Epithelial cell of esophagus (primary cell): ENCODE results near the gene ADGRL2.

Experiments
- DNase-seq: peaks from one replicate; pipeline ENCODE4 v3.0.0; 2010; ENCODE audit warnings: low read depth
- H3K4me3 ChIP-seq: 2 replicates; pipeline ENCODE4 v1.5.1; 2011; ENCODE audit warnings: mild to moderate bottlenecking, low read length, control low read depth
- TF ChIP-seq, protein P1 (sequence below): IDR thresholded peaks from 2 replicates; pipeline ENCODE4 v1.5.1; 2011; ENCODE audit warnings: low read depth, mild to moderate bottlenecking, low read length, control low read depth, inconsistent platforms; ENCODE audit not compliant: insufficient read depth; ENCODE audit errors: missing control alignments

The ADGRL2 gene

DNA sequence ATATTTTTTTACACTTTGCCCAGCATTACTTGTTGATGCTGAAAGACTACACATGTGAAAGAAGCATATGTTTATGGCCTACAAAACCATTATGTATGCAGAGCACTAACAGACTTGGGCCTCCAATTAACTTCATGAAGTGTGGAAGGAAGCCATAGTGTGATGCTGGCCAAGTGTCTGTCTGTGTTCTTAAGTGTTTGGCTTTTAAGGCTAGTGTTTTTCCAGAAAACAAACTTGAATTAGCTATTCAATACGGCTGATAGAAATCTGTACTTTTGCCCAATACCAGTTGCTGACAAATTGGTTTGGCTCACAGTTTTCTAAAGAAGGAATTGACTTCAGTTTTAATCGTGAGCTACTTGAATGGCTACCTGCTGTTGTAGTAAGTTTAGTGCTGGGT is 136.1 kb downstream of the ADGRL2 start:
- H3K4me3 ChIP-seq = no peak overlapping the region
- DNase-seq = no peak
- TF ChIP-seq, protein P1, sequence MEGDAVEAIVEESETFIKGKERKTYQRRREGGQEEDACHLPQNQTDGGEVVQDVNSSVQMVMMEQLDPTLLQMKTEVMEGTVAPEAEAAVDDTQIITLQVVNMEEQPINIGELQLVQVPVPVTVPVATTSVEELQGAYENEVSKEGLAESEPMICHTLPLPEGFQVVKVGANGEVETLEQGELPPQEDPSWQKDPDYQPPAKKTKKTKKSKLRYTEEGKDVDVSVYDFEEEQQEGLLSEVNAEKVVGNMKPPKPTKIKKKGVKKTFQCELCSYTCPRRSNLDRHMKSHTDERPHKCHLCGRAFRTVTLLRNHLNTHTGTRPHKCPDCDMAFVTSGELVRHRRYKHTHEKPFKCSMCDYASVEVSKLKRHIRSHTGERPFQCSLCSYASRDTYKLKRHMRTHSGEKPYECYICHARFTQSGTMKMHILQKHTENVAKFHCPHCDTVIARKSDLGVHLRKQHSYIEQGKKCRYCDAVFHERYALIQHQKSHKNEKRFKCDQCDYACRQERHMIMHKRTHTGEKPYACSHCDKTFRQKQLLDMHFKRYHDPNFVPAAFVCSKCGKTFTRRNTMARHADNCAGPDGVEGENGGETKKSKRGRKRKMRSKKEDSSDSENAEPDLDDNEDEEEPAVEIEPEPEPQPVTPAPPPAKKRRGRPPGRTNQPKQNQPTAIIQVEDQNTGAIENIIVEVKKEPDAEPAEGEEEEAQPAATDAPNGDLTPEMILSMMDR = no peak

DNA sequence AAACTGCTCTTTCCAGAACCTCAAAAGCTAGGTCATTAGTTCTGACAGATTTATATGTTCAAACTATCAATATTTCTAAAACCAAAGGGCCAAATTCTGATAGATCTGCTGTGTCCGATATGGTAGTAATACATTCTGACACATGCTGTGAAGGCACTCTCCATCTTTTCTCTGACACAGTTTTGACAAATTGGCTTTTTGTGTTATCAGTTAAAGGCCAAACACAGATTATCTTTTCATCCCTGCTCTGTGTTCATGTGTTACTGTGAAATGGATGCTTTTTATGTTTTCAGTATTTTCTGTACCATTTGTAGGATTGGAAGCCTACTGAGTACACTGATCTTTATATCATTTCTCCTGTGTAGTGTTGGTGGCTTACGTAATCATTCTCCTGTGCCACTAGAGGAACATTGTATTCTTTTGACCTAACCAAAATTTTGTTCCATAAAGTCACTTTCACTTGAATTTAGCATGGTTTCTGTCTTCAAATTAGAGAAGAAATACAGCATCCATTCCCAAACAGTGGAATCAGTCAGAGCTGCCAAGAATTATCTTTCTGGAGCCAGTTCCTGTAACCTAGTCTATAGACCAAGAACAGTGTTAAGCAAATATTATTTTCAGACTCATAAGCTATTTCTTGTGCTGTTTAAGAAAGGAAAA is 137.2 kb downstream of the ADGRL2 start:
- no peak for DNase-seq
- TF ChIP-seq, protein P1 = no peak
- no peak overlapping the region for H3K4me3 ChIP-seq

DNA sequence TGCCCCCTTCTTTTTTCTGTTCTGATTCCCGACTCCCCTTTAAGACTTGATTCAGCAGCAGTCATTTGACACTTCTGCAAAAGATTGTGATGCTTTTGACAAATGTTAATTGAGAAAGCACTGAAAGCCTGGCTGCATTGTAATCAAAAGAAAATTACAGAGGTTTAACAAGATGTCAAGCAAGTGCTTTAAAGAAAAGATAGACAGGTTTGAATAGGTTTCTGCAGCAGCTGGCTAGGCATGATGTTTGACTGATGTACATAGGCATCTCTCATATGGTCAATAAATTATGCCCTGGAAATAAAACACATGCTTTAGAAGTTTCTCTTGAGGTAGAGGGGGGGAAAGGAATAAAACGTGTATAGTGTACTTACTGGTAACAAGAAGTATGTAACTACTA is 147.8 kb downstream of the ADGRL2 start:
- TF ChIP-seq, protein P1 = no peak
- DNase-seq = no peak
- H3K4me3 ChIP-seq = no peak overlapping the region

DNA sequence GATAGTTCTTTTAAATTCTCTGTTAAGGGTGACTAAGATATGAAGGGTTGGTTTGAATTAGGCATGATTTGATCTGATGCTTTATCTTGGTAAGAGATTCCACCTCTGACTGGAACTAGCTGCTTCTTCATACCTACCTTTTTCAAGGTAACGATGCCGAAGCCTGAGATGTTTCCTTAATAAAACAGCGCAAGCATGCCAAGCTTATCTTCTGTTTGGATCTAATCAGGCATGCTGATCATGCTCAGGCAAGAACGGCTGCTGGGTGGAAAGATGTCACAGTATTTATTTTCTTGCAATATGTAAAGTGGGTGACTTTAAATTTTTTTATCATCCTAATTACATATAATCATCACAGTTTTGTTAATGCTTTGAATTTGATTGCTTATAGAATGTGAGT is 148.7 kb downstream of the ADGRL2 start:
- H3K4me3 ChIP-seq = no peak overlapping the region
- peak; percentile 44 for DNase-seq
- TF ChIP-seq, protein P1 = no peak

DNA sequence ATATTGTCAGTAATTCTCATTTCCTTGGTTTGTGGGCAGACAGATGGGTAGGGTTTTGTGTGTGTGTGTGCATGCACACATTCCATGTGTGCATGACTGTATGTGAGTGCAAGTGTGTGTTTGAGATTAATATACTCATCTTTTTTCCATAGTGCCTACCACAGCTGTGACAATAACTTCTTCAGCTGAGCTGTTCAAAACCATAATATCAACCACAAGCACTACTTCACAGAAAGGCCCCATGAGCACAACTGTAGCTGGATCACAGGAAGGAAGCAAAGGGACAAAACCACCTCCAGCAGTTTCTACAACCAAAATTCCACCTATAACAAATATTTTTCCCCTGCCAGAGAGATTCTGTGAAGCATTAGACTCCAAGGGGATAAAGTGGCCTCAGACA is 149.3 kb downstream of the ADGRL2 start:
- no peak overlapping the region for H3K4me3 ChIP-seq
- TF ChIP-seq, protein P1 = no peak
- DNase-seq = no peak

DNA sequence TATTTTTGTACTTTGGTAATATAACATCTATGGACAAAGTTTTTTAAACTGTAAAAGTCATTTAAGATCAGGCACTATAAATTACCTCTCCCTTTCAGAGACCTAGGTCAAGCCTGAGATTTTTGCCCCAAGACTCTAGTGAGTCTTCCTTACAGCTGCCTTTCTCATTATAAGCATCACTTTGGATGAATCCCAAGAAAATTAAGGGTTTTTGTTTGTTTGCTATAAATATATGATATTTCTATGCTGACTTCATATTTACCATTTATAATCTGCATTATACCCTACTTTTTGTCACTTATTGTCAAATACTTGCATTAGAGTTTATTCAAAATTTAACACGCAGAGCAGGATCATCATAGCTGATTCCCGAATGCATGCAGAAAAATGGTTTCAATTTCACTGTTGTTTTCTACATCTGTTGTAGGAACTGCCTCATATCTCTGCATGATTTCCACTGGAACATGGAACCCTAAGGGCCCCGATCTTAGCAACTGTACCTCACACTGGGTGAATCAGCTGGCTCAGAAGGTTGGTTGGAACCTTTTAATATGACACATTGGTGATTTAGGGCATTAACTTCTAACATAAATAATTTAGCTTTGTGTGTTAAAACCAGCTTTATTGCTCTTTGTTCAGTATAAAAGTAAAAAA is 150.0 kb downstream of the ADGRL2 start:
- no peak overlapping the region for H3K4me3 ChIP-seq
- TF ChIP-seq, protein P1 = no peak
- no peak for DNase-seq
